ENCODE results near the gene BGLAP.

GRCh38 chr1:156212833-156213643 is 28.9 kb upstream of the BGLAP start, which contains the start of gene PMF1:
- TF ChIP-seq POLR2A (IDR thresholded peaks at IDR 0.05) (peak; percentile 30 to 74), CTCF (IDR thresholded peaks at IDR 0.05) (peak in 1 of 6 experiments; percentile 30)

All from Peyer's patch (tissue), 4 donors.